Left lung (tissue), 10 donors: ENCODE measurements around the gene TBX20. TPM values are rescaled to one million over a fixed set of nuclear protein-coding genes. Genes with fewer than 3 reads are reported as not detected.

Experiments used
- ATAC-seq: fragments of 200-7000 bp; cut with Tn5 transposase; one replicate; pipeline ENCODE4 v1.9.1; 2020; ENCODE audit warnings: moderate library complexity
- DNase-seq, 4 donors: peaks; one replicate each; pipeline ENCODE4 v3.0.0-alpha.2; 2013 to 2020
- H3K27ac ChIP-seq, 2 donors: fragments of 200-600 bp; sonication (generic) in 1 of 2; one replicate each; pipeline versions ENCODE4 v1.5.0 to v1.8.0; 2020 to 2021
- H3K27me3 ChIP-seq, 2 donors: fragments of 200-600 bp; sonication (generic) in 1 of 2; one replicate each; pipeline versions ENCODE4 v1.5.0 to v1.8.0; 2020 to 2021
- H3K36me3 ChIP-seq, 2 donors: fragments of 200-600 bp; sonication (generic) in 1 of 2; one replicate each; pipeline versions ENCODE4 v1.5.0 to v1.8.0; 2020 to 2021
- H3K4me1 ChIP-seq, 2 donors: fragments of 200-600 bp; one replicate each; pipeline ENCODE4 v1.8.0; 2021
- H3K4me3 ChIP-seq, 2 donors: fragments of 200-600 bp; sonication (generic) in 1 of 2; one replicate each; pipeline versions ENCODE4 v1.5.0 to v1.8.0; 2020 to 2021; ENCODE audit warnings: mild to moderate bottlenecking in 1 of 2
- H3K9me3 ChIP-seq, 2 donors: fragments of 200-600 bp; sonication (generic) in 1 of 2; one replicate each; pipeline versions ENCODE4 v1.5.0 to v1.8.0; 2020 to 2021
- intact Hi-C, 2 donors: fragments of 100-400 bp; cut with DNase I; formaldehyde crosslinking; loops; one replicate each; pipeline versions ENCODE4 v1.11.2 to v1.14.2; 2022
- polyA plus RNA-seq, 6 donors: library from polyadenylated mRNA; unstranded; fragments of 120-200 nt; gene quantifications; one replicate each; pipeline ENCODE4 v1.2.1, GENCODE V29; 2013; ENCODE audit not compliant: insufficient read length in 6 of 6
- total RNA-seq, 2 donors: library from RNA; stranded (reverse); fragmentation: NEBNext Ultra II Directional; extraction: Animal tissue kit (Norgen Biotek cat#: 25700); gene quantifications; one replicate each; pipeline ENCODE4 v1.2.1, GENCODE V29; 2021
- TF ChIP-seq, protein P1 (sequence below), 2 donors: fragments of 200-600 bp; sonication (generic) in 1 of 2; IDR thresholded peaks; one replicate each; pipeline versions ENCODE4 v1.5.0 to v1.8.0; 2021; ENCODE audit warnings: antibody characterized with exemption in 2 of 2
- donor health status: DM: no; HTN: yes; CAD: no.
- donor health status: DM: no; HTN: no; CAD: no.

TBX20 gene
- total and polyA plus RNA-seq, 8 donors = 0.09 to 0.12 TPM; not detected in 6

GRCh38 chr7:35259523-35259908 is 5.6 kb upstream of the TBX20 start:
- ATAC-seq (no peak), DNase-seq (no peak)
- intact Hi-C loops = no loop called here
- Histone ChIP-seq H3K4me1 (no peaks in the 10 kb centered on the region), H3K27ac (no peak overlapping the region), H3K27me3 (peaks cover 86 to 100% of the 10 kb centered on the region in 2 donors), H3K4me3 (no peak overlapping the region), H3K36me3 (no peaks in the 10 kb centered on the region), H3K9me3 (no peaks in the 10 kb centered on the region)
- TF ChIP-seq, protein P1, sequence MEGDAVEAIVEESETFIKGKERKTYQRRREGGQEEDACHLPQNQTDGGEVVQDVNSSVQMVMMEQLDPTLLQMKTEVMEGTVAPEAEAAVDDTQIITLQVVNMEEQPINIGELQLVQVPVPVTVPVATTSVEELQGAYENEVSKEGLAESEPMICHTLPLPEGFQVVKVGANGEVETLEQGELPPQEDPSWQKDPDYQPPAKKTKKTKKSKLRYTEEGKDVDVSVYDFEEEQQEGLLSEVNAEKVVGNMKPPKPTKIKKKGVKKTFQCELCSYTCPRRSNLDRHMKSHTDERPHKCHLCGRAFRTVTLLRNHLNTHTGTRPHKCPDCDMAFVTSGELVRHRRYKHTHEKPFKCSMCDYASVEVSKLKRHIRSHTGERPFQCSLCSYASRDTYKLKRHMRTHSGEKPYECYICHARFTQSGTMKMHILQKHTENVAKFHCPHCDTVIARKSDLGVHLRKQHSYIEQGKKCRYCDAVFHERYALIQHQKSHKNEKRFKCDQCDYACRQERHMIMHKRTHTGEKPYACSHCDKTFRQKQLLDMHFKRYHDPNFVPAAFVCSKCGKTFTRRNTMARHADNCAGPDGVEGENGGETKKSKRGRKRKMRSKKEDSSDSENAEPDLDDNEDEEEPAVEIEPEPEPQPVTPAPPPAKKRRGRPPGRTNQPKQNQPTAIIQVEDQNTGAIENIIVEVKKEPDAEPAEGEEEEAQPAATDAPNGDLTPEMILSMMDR (IDR thresholded peaks at IDR 0.05) = no peak

DNA sequence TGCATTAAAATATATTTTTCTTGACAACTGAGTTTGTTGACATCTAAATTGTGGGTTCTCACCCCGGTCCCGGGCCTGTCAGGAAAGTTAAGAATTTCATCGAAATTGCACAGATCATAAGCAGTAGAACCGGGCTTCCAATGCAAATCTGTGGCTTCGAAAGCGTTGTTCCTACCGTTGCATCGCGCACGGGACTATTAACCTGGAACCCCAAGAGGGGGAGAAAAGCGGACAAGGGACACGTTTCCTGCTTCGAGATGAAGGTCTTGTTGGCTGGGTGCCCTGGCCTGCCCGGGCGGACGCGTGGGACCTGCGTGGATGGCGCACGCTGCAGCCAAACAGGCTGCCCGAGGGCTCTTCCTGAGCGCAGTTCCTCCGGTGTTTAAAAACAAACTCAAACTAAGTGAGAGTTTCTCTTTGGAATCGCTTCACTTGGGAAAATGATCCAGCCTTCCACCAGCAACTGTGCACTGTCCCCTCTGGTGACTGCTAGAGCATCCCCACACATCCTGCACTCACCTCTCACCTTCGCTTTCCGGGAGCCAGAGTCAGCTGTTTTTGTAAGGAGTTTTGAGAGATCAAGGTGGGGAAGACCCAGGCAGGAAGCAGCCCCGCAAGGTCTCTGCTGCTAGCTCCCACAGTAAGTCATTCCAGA is 5.1 kb upstream of the TBX20 start:
- Histone ChIP-seq H3K4me3 (no peak overlapping the region), H3K27me3 (peaks cover 91 to 100% of the 10 kb centered on the region in 2 donors), H3K4me1 (peaks cover 0 to 5% of the 10 kb centered on the region in 2 donors), H3K27ac (no peak overlapping the region), H3K36me3 (no peaks in the 10 kb centered on the region), H3K9me3 (no peaks in the 10 kb centered on the region)
- ATAC-seq (no peak), DNase-seq (peak in 1 of 4 donors; percentile 41)
- TF ChIP-seq, protein P1 (IDR thresholded peaks at IDR 0.05) = no peak
- intact Hi-C loops = no loop called here

- TF ChIP-seq, protein P1 (IDR thresholded peaks at IDR 0.05) = no peak
- DNase-seq = no peak
- intact Hi-C loops = no loop called here
Observed at GRCh38 chr7:35258125-35258867, 4.4 kb upstream of the TBX20 start.

GRCh38 chr7:35257251-35258124 is 3.6 kb upstream of the TBX20 start:
- intact Hi-C loops = no loop called here
- Histone ChIP-seq H3K4me1 (peaks cover 0 to 13% of the 10 kb centered on the region in 2 donors), H3K27ac (no peak overlapping the region), H3K27me3 (peaks cover 100% of the 10 kb centered on the region in 2 donors), H3K9me3 (no peaks in the 10 kb centered on the region), H3K36me3 (no peaks in the 10 kb centered on the region), H3K4me3 (no peak overlapping the region)
- TF ChIP-seq, protein P1 (IDR thresholded peaks at IDR 0.05) = no peak
- ATAC-seq (no peak), DNase-seq (no peak)

More at GRCh38 chr7:35258125-35258867, 4.4 kb upstream of the TBX20 start:
- Histone ChIP-seq H3K9me3 (no peaks in the 10 kb centered on the region), H3K27ac (no peak overlapping the region), H3K36me3 (no peaks in the 10 kb centered on the region), H3K27me3 (peaks cover 98 to 100% of the 10 kb centered on the region in 2 donors), H3K4me3 (no peak overlapping the region), H3K4me1 (peaks cover 0 to 12% of the 10 kb centered on the region in 2 donors)
- no peak for ATAC-seq
